Lower lobe of right lung (tissue), 2 donors: ENCODE data around the gene GALNTL6. TPM values are rescaled to one million over a fixed set of nuclear protein-coding genes. Genes with fewer than 3 reads are reported as not detected.

ENCODE experiments used
- ATAC-seq, 2 donors: fragments of 200-7000 bp; cut with Tn5 transposase; one replicate each; pipeline ENCODE4 v1.9.1; 2020 to 2022; ENCODE audit warnings: mild to moderate bottlenecking in 2 of 2, moderate library complexity in 2 of 2
- DNase-seq: peaks from one replicate; pipeline ENCODE4 v3.0.0-alpha.2; 2020
- H3K27ac ChIP-seq: fragments of 200-600 bp; one replicate; pipeline ENCODE4 v1.8.0; 2022
- H3K27me3 ChIP-seq: fragments of 200-600 bp; one replicate; pipeline ENCODE4 v1.8.0; 2022; ENCODE audit warnings: low read depth
- H3K36me3 ChIP-seq: fragments of 200-600 bp; one replicate; pipeline ENCODE4 v1.8.0; 2022; ENCODE audit warnings: mild to moderate bottlenecking
- H3K4me1 ChIP-seq: fragments of 200-600 bp; one replicate; pipeline ENCODE4 v1.8.0; 2022
- H3K4me3 ChIP-seq: fragments of 200-600 bp; one replicate; pipeline ENCODE4 v1.8.0; 2022; ENCODE audit warnings: mild to moderate bottlenecking
- H3K9me3 ChIP-seq: fragments of 200-600 bp; one replicate; pipeline ENCODE4 v1.8.0; 2022
- CTCF ChIP-seq: fragments of 200-600 bp; IDR thresholded peaks from one replicate; pipeline ENCODE4 v1.8.0; 2022; ENCODE audit warnings: antibody characterized with exemption, mild to moderate bottlenecking
- intact Hi-C: fragments of 100-400 bp; cut with DNase I; formaldehyde crosslinking; loops from one replicate; pipeline ENCODE4 v1.11.0; 2022
- total RNA-seq: library from RNA; stranded (reverse); fragmentation: NEBNext Ultra II Directional; extraction: Animal tissue kit (Norgen Biotek cat#: 25700); gene quantifications from one replicate; pipeline ENCODE4 v1.2.1, GENCODE V29; 2021
- donor health status: DM: no; HTN: yes; CAD: no; lungs with severe emphysema.

Gene GALNTL6
- total RNA-seq, 1 donor from 2014 or later: not detected

GRCh38 chr4:172220679-172221078, 407.5 kb downstream of the GALNTL6 start:
- Histone ChIP-seq H3K4me3 (no peak overlapping the region), H3K9me3 (no peaks in the 10 kb centered on the region), H3K27me3 (no peaks in the 10 kb centered on the region), H3K4me1 (no peaks in the 10 kb centered on the region), H3K36me3 (no peaks in the 10 kb centered on the region), H3K27ac (no peak overlapping the region)
- intact Hi-C loops: no loop called here
- DNase-seq (no peak), ATAC-seq (no peak)
- no peak for TF ChIP-seq CTCF

- Histone ChIP-seq H3K36me3 (no peaks in the 10 kb centered on the region), H3K27me3 (no peaks in the 10 kb centered on the region), H3K4me1 (no peaks in the 10 kb centered on the region), H3K27ac (no peak overlapping the region), H3K4me3 (no peak overlapping the region), H3K9me3 (no peaks in the 10 kb centered on the region)
- TF ChIP-seq CTCF: no peak
- intact Hi-C loops: no loop called here
- no peak for ATAC-seq
- DNase-seq: no peak
Measured at GRCh38 chr4:172225457-172225856, 412.3 kb downstream of the GALNTL6 start.

- H3K36me3 ChIP-seq: no peaks in the 10 kb centered on the region
- no peak overlapping the region for H3K4me3 ChIP-seq
- no peaks in the 10 kb centered on the region for H3K27me3 ChIP-seq
- intact Hi-C loops: no loop called here
- DNase-seq: no peak
- no peak overlapping the region for H3K27ac ChIP-seq
- no peak for TF ChIP-seq CTCF
- no peaks in the 10 kb centered on the region for H3K4me1 ChIP-seq
- H3K9me3 ChIP-seq: no peaks in the 10 kb centered on the region
- ATAC-seq: no peak
Measured at GRCh38 chr4:172232966-172233365, 419.8 kb downstream of the GALNTL6 start.

GRCh38 chr4:172243551-172243950, 430.3 kb downstream of the GALNTL6 start:
- Histone ChIP-seq H3K27me3 (no peaks in the 10 kb centered on the region), H3K36me3 (no peaks in the 10 kb centered on the region), H3K4me3 (no peak overlapping the region), H3K4me1 (no peaks in the 10 kb centered on the region), H3K9me3 (no peaks in the 10 kb centered on the region), H3K27ac (no peak overlapping the region)
- TF ChIP-seq CTCF: no peak
- ATAC-seq (no peak), DNase-seq (no peak)
- intact Hi-C loops: no loop called here

- Histone ChIP-seq H3K27ac (no peak overlapping the region), H3K27me3 (no peaks in the 10 kb centered on the region), H3K4me3 (no peak overlapping the region), H3K9me3 (no peaks in the 10 kb centered on the region), H3K4me1 (no peaks in the 10 kb centered on the region), H3K36me3 (no peaks in the 10 kb centered on the region)
- intact Hi-C loops: no loop called here
- no peak for TF ChIP-seq CTCF
- DNase-seq (no peak), ATAC-seq (no peak)
Measured at GRCh38 chr4:172245516-172245915, 432.3 kb downstream of the GALNTL6 start.

- no peak overlapping the region for H3K4me3 ChIP-seq
- TF ChIP-seq CTCF: no peak
- DNase-seq (no peak), ATAC-seq (no peak)
- H3K27me3 ChIP-seq: no peaks in the 10 kb centered on the region
- no peaks in the 10 kb centered on the region for H3K36me3 ChIP-seq
- intact Hi-C loops: no loop called here
- H3K27ac ChIP-seq: no peak overlapping the region
- H3K9me3 ChIP-seq: no peaks in the 10 kb centered on the region
- H3K4me1 ChIP-seq: no peaks in the 10 kb centered on the region
Measured at GRCh38 chr4:172253409-172253808, 440.2 kb downstream of the GALNTL6 start.
